Choroid plexus epithelial cell (primary cell): Measurements from ENCODE around the gene HS6ST2.

Experiments used
- DNase-seq: peaks from one replicate; pipeline ENCODE4 v3.0.0-alpha.2; 2010; ENCODE audit warnings: low read depth
- H3K4me3 ChIP-seq: 2 replicates; pipeline ENCODE4 v1.5.1; 2011; ENCODE audit warnings: low read depth, mild to moderate bottlenecking, control low read depth, low read length, moderate library complexity
- TF ChIP-seq, protein P1 (sequence below): conservative IDR thresholded peaks from 2 replicates; pipeline ENCODE4 v1.5.1; 2011; ENCODE audit warnings: low read depth, mild to moderate bottlenecking, control low read depth, inconsistent platforms, low read length, moderate library complexity

Gene HS6ST2

DNA sequence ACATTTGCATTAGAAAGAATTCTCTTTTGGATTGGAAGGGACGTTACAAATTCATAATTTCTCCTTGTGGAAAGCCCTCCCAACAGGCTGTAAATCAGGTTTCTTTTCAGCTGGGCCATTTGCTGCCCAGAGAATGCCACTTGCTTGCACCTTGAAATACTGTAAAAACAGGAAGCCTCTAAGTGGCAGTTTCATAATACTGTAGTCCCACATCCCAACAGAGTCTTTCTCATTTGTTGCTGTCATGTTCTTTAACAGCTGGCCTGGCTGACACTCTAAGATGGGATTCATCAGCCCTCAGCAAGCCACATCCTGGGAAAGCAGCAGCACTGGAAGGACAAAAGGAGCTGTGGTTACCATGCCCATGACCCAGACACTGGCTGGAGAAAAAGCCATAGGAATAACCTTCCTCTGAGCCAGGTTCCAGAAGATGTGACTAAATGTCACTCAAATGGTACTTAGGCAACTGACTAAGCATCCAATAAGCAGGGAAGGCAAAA, 247.7 kb downstream of the HS6ST2 start:
- H3K4me3 ChIP-seq, result no peak overlapping the region
- no peak for DNase-seq
- TF ChIP-seq, protein P1, sequence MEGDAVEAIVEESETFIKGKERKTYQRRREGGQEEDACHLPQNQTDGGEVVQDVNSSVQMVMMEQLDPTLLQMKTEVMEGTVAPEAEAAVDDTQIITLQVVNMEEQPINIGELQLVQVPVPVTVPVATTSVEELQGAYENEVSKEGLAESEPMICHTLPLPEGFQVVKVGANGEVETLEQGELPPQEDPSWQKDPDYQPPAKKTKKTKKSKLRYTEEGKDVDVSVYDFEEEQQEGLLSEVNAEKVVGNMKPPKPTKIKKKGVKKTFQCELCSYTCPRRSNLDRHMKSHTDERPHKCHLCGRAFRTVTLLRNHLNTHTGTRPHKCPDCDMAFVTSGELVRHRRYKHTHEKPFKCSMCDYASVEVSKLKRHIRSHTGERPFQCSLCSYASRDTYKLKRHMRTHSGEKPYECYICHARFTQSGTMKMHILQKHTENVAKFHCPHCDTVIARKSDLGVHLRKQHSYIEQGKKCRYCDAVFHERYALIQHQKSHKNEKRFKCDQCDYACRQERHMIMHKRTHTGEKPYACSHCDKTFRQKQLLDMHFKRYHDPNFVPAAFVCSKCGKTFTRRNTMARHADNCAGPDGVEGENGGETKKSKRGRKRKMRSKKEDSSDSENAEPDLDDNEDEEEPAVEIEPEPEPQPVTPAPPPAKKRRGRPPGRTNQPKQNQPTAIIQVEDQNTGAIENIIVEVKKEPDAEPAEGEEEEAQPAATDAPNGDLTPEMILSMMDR, result no peak

- DNase-seq, result no peak
- no peak overlapping the region for H3K4me3 ChIP-seq
- TF ChIP-seq, protein P1, result no peak
These were observed 249.9 kb downstream of the HS6ST2 start for GRCh38 chrX:132708529-132708928.

DNA sequence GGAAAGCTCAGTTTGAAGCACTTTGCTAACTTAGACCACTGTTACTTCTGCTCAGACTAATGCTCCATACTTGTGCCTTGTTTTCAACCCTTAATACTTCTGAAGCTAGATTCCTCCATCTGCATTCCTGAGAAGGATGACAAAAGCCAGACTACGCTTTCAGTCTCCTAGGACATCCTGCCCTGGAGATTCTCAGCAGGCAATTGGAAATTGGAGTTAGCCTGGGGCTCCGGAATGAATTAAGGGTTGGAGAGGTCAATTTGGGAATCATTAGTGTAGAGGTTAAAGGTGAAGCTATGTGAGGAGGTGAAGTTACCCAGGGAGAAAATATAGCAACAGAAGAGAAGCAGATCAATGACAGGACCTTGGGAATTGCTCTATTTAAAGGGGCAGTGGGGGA, 253.7 kb downstream of the HS6ST2 start:
- TF ChIP-seq, protein P1, result no peak
- DNase-seq, result no peak
- no peak overlapping the region for H3K4me3 ChIP-seq

- TF ChIP-seq, protein P1, result no peak
- DNase-seq, result no peak
- no peak overlapping the region for H3K4me3 ChIP-seq
These were observed 264.0 kb downstream of the HS6ST2 start for GRCh38 chrX:132694382-132694781.

GRCh38 chrX:132692526-132692925, 265.9 kb downstream of the HS6ST2 start:
- no peak overlapping the region for H3K4me3 ChIP-seq
- TF ChIP-seq, protein P1, result no peak
- DNase-seq, result no peak

DNA sequence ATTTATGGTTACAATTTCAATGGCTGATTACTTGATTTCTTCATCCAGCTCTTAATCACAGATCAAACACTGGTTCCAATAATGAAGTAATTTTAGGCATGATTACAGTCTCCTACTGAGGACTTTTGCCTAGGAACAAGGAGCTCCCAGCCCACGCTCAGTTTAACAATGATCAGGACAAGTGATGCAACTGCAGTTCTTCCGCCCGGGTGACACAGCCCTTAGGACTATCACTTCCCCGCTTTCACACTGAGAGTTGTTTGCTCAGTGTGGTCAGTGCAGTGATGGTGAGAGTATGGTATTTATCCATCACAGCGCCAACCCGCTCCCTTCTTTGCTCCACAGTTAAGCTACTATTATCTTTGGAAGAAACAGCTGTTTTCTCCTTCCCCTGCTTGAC, 266.4 kb downstream of the HS6ST2 start:
- TF ChIP-seq, protein P1, result no peak
- no peak overlapping the region for H3K4me3 ChIP-seq
- DNase-seq, result no peak

DNA sequence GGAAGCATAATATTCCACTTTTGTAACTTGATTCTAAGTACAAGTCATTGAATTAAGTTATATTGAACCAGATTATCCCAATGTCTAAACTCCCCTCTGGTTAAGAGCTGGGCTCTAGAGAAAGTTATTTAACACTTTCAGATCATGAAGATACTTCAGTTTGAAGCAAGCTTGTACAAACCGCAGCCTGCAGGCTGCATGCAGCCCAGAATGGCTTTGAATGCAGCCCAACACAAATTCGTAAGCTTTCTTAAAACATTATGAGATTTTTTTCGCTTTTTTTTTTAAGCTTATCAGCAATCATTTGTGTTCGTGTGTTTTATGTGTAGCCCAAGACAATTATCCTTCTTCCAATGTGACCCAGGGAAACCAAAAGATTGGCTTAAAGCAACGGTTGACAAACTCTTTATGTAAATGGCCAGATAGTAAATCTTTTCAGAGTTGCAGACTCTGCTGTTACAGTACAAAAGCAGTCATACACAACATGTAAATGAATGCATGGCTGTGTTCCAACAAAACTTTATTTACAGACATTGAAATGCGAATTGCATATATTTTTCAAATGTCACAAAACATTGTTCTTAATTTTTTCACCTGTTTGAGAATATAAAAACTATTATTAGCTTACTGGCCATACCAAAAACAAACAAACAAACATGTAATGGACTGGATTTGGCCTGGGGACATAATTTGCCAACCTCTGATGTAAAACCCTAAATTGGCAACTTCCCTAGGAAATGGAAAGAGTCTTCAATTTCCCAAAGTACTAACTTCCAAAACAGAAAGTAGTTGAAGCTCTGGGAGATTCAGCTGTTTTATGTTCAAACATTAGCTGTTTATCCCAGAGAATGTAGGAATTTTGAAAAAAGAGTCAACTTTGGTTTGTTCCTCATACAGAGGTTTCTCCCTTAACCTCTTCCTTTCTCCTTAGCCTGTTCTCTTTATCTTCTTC, 268.5 kb downstream of the HS6ST2 start:
- TF ChIP-seq, protein P1, result no peak
- H3K4me3 ChIP-seq, result no peak overlapping the region
- DNase-seq, result no peak
